Stimulated activated CD8-positive, alpha-beta memory T cell treated with anti-CD3 and anti-CD28 coated beads, Interleukin-7, amount 100 ng/mL, for 1 hour (primary cell): ENCODE results near the gene THADA.
"Not testable (repeated sequence)": the region's sequence is repeated elsewhere in the genome, so short reads cannot be mapped to it uniquely, and the experiment has no call there.

Experiments
- DNase-seq, 2 donors: peaks; one replicate each; pipeline ENCODE4 v3.0.0-alpha.2; 2020; ENCODE audit warnings: low read depth in 2 of 2

The THADA gene

DNA sequence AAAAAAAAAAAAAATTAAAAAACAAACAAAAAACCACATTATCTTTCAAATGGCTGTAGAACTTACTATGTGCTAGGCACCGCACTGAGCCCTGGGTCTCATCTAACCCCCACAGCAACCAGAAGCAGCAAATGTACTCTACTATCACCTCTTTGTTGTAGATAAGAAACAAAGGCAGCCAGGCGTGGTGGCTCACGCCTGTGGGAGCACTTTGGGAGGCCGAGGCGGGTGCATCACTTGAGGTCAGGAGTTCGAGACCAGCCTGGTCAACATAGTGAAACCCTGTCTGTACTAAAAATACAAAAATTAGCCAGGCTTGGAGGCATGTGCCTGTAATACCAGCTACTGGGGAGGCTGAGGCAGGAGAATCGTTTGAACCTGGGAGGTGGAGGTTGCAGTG, 406.0 kb downstream of the THADA start:
- DNase-seq = not testable (repeated sequence)

DNA sequence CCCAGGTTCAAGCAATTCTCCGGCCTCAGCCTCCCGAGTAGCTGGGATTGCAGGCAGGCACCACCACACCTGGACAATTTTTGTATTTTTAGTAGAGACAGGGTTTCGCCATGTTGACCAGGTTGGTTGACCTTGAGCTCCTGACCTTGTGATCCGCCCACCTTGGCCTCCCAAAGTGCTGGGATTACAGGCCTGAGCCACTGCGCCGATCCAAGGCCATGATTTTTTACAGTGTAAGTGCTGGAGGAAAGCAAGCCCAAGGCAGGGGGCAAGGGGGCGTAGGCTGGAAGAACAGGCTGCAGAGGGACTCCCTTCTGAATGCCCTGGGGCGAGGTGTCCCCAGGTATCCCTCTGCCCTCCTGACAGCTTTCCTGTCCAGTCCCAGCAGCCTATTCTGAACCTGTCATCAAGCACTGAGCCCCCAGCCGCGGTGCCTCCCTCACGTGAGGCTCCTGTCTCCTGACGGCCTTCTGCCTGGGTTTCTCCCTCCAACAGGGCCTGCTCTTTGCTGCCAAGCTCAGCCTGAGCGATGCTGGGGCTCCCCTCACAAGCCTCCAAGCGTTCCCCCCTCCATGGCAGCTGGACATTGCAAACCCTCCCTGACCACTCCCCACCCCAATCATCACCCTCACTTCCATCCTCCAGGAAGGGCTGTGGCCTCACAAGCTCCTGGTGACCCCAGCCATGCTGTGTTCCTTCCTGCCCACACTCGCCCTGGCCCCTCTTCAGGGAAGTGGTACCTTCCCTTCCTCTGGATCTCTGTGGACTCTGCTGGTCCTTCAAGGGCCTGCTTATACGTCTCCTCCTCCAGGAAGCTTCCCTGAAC, 407.1 kb downstream of the THADA start:
- DNase-seq = no peak

DNA sequence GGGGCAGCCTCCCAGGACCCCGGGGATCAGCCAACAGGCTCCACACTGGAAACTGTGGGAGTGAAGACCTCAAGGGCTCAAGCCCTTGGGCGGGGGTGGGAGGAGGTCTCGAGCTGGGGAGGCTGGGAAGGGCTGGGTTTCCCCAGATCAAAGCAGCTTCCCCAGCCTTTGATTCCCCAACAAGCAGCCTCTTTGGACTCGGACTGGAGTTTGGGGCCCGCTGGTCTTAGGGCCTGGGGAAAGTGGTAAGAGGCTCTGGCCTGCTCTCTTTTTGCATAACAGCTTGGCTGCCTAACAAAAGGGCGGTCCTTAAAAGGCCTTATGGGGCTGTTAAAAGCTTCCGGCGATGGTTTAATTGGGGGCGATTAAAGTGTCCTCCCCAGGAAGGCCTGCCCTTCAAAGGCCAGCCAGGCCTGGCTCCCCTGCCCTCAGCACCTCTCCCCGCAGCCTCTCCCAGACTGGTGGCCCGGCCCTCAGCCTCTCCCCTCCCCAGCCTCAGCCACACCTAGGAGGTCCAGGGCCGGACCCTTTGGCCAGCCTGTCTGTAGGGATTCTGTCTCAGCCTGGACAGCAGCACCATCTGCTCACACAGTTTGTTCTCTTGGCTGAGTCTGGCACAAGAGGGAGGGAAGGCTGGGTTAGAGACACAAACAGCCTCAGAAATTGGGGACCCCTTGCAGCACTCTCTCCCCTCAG, 409.0 kb downstream of the THADA start:
- no peak for DNase-seq

DNA sequence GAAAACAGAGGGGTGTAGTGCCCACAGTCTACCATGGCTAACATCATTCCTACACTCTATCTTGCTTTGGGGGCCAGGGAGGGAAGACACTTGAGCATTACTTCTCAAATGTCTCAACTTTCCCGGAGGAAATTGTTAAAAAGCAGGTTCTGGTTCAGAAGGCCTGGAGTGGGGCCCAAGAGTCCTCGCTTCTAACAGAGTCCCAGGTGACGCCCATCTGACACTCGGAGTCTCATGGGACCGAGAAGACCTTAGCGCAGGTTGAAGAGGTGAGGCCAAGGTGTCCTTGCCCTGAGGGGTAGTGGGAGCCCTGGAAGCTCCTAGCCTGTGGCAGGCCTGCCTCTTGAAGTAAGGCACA, 409.5 kb downstream of the THADA start:
- no peak for DNase-seq

DNA sequence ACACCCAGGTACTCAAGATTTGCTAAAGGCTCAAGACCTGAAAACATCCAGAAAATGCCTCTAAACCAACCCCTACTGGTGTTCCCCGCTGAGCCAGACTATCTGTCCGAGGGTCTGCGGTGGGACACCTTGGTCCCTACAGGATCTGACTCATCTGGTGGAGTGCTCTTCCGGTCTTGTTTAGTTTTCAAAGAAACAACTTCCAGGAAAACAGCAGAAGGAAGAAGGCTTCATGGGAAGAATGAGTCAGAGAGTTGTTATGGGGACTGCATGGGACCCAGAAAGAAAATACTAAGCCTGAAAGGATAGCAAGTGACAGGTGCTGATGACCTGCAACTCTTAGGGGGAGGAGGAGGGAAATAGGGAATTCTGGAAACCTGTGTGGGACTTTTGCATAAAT, 410.7 kb downstream of the THADA start:
- no peak for DNase-seq

DNA sequence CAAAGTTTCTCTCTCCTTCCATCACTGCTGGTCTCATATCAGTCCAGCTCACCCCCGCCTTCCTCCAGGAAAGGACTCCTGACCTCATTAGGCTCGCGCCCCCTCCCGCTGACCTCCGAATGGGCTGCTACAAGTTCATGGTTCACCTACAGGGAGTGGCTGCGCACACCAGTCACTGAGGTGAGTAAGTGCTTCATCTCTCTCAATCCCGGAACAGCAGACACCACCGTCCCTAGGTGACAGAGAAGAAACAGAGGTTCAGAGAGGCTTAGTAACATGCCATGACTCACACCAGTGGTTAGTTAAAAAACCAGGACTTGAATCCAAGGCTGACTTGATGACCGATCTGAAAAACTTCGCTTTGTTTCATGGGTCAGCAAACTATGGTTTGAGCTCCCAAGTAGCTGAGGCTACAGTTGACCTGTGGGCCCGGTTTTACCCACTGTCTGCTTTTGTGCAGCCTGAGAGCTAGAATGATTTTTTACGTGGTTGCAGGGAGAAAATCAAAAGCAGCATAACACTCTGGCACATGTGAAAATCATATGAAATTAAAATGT, 411.4 kb downstream of the THADA start:
- no peak for DNase-seq

DNA sequence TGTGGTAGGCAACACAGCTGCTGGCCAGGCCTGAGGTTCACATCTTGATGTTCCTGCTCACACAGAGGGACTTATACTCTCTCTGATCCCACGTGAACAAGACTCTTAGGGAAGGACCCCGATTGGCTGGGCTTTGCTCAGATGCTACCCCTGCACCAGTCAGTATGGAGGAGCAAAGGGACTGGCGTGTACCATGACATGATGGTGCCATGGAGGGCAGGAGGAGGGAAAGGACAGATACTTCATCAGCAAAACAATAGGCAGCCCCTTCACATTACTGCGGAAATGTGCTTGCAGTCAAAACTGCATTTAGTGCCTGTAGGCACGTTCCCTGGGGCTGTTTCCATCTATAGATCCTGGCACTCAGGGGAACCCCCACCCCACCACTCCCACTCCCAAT, 412.1 kb downstream of the THADA start:
- no peak for DNase-seq

DNA sequence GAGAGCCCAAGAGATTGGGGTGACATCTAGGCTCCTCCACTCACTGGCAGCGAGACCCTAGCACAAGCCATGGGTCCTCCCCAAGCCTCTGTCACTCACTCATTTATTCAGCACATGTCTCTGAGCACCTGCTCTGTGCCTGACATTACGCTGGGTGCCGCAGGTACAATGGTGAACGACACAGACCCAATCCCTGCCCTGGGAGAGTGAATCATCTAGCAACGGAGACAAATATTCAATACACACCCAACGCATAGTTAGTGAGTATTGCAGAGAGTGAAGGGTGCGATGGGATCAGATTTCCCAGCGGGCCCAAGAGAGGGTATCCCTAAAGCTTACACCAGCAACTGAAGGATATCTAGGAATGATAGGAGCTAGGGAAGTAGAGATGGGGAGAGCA, 414.9 kb downstream of the THADA start:
- no peak for DNase-seq
